Lower lobe of right lung (tissue), 2 donors: ENCODE results near the gene ADAMTS2. TPM values are rescaled to one million over a fixed set of nuclear protein-coding genes. Genes with fewer than 3 reads are reported as not detected.

Source experiments
- ATAC-seq, 2 donors: fragments of 200-7000 bp; cut with Tn5 transposase; one replicate each; pipeline ENCODE4 v1.9.1; 2020 to 2022; ENCODE audit warnings: mild to moderate bottlenecking in 2 of 2, moderate library complexity in 2 of 2
- DNase-seq: peaks from one replicate; pipeline ENCODE4 v3.0.0-alpha.2; 2020
- H3K27ac ChIP-seq: fragments of 200-600 bp; one replicate; pipeline ENCODE4 v1.8.0; 2022
- H3K27me3 ChIP-seq: fragments of 200-600 bp; one replicate; pipeline ENCODE4 v1.8.0; 2022; ENCODE audit warnings: low read depth
- H3K36me3 ChIP-seq: fragments of 200-600 bp; one replicate; pipeline ENCODE4 v1.8.0; 2022; ENCODE audit warnings: mild to moderate bottlenecking
- H3K4me1 ChIP-seq: fragments of 200-600 bp; one replicate; pipeline ENCODE4 v1.8.0; 2022
- H3K4me3 ChIP-seq: fragments of 200-600 bp; one replicate; pipeline ENCODE4 v1.8.0; 2022; ENCODE audit warnings: mild to moderate bottlenecking
- H3K9me3 ChIP-seq: fragments of 200-600 bp; one replicate; pipeline ENCODE4 v1.8.0; 2022
- CTCF ChIP-seq: fragments of 200-600 bp; IDR thresholded peaks from one replicate; pipeline ENCODE4 v1.8.0; 2022; ENCODE audit warnings: antibody characterized with exemption, mild to moderate bottlenecking
- intact Hi-C: fragments of 100-400 bp; cut with DNase I; formaldehyde crosslinking; loops from one replicate; pipeline ENCODE4 v1.11.0; 2022
- total RNA-seq: library from RNA; stranded (reverse); fragmentation: NEBNext Ultra II Directional; extraction: Animal tissue kit (Norgen Biotek cat#: 25700); gene quantifications from one replicate; pipeline ENCODE4 v1.2.1, GENCODE V29; 2021
- donor health status: DM: no; HTN: yes; CAD: no; lungs with severe emphysema.

Gene ADAMTS2
- total RNA-seq, 1 donor from 2014 or later, result 13.0 TPM

- Histone ChIP-seq H3K27me3 (no peaks in the 10 kb centered on the region), H3K9me3 (no peaks in the 10 kb centered on the region), H3K27ac (peak overlapping the region; percentile 31), H3K36me3 (no peaks in the 10 kb centered on the region), H3K4me1 (peaks cover 17% of the 10 kb centered on the region), H3K4me3 (no peak overlapping the region)
- no peak for DNase-seq
- ATAC-seq, result no peak
- no peak for TF ChIP-seq CTCF
- intact Hi-C loops, result no loop called here
Observed at GRCh38 chr5:179314606-179315355, 30.5 kb downstream of the ADAMTS2 start.

- Histone ChIP-seq H3K9me3 (no peaks in the 10 kb centered on the region), H3K36me3 (no peaks in the 10 kb centered on the region), H3K4me3 (no peak overlapping the region), H3K4me1 (peaks cover 17% of the 10 kb centered on the region), H3K27ac (peak overlapping the region; percentile 31), H3K27me3 (no peaks in the 10 kb centered on the region)
- DNase-seq (peak; percentile 60), ATAC-seq (peak; percentile 72 to 73)
- TF ChIP-seq CTCF, result no peak
- intact Hi-C loops, result no loop called here
Observed at GRCh38 chr5:179313849-179314521, 31.3 kb downstream of the ADAMTS2 start.

- no peak for DNase-seq
- no peak for ATAC-seq
- peaks cover 14% of the 10 kb centered on the region for H3K4me1 ChIP-seq
- H3K4me3 ChIP-seq, result no peak overlapping the region
- TF ChIP-seq CTCF, result no peak
- no peaks in the 10 kb centered on the region for H3K9me3 ChIP-seq
- H3K36me3 ChIP-seq, result no peaks in the 10 kb centered on the region
- H3K27ac ChIP-seq, result no peak overlapping the region
- no peaks in the 10 kb centered on the region for H3K27me3 ChIP-seq
- intact Hi-C loops, result no loop called here
Observed at GRCh38 chr5:179312557-179313235, 32.6 kb downstream of the ADAMTS2 start.

GRCh38 chr5:179311581-179311980 is 33.7 kb downstream of the ADAMTS2 start:
- Histone ChIP-seq H3K4me3 (no peak overlapping the region), H3K36me3 (no peaks in the 10 kb centered on the region), H3K27me3 (no peaks in the 10 kb centered on the region), H3K4me1 (peaks cover 14% of the 10 kb centered on the region), H3K9me3 (no peaks in the 10 kb centered on the region), H3K27ac (no peak overlapping the region)
- TF ChIP-seq CTCF, result no peak
- intact Hi-C loops, result no loop called here
- DNase-seq (no peak), ATAC-seq (no peak)

- no peak overlapping the region for H3K27ac ChIP-seq
- DNase-seq (no peak), ATAC-seq (no peak)
- H3K9me3 ChIP-seq, result no peaks in the 10 kb centered on the region
- H3K4me1 ChIP-seq, result peaks cover 14% of the 10 kb centered on the region
- H3K27me3 ChIP-seq, result no peaks in the 10 kb centered on the region
- H3K4me3 ChIP-seq, result no peak overlapping the region
- intact Hi-C loops, result no loop called here
- H3K36me3 ChIP-seq, result no peaks in the 10 kb centered on the region
- no peak for TF ChIP-seq CTCF
Observed at GRCh38 chr5:179311091-179311470, 34.2 kb downstream of the ADAMTS2 start.
